Chondrocyte (in vitro differentiated cells): Measurements from ENCODE around the gene DHRS4. TPM values are rescaled to one million over a fixed set of nuclear protein-coding genes. Genes with fewer than 3 reads are reported as not detected.
"Not testable (repeated sequence)": the region's sequence is repeated elsewhere in the genome, so short reads cannot be mapped to it uniquely, and the experiment has no call there.

Experiments used
- DNase-seq: peaks from one replicate; pipeline ENCODE4 v3.0.0; 2021; ENCODE audit warnings: mixed read lengths, low spot score
- H3K27ac Mint-ChIP-seq: one replicate; pipeline ENCODE4 v1.8.0; 2021; ENCODE audit warnings: mild to moderate bottlenecking, moderate library complexity, mixed read lengths; ENCODE audit not compliant: unreplicated experiment
- H3K27me3 Mint-ChIP-seq: 2 replicates; pipeline ENCODE4 v1.8.0; 2021; ENCODE audit warnings: low read depth, mixed read lengths
- H3K36me3 Mint-ChIP-seq: 2 replicates; pipeline ENCODE4 v1.8.0; 2021; ENCODE audit warnings: low read depth, mixed read lengths
- H3K4me1 Mint-ChIP-seq: 2 replicates; pipeline ENCODE4 v1.8.0; 2021; ENCODE audit warnings: low read depth, mild to moderate bottlenecking, mixed read lengths
- H3K4me3 Mint-ChIP-seq: one replicate; pipeline ENCODE4 v1.8.0; 2021; ENCODE audit warnings: mild to moderate bottlenecking, moderate library complexity, mixed read lengths; ENCODE audit not compliant: unreplicated experiment
- H3K9me3 Mint-ChIP-seq: 2 replicates; pipeline ENCODE4 v1.8.0; 2021; ENCODE audit warnings: low read depth, mixed read lengths
- CTCF ChIP-seq: fragments of 200-600 bp; sonication (generic); IDR thresholded peaks from 2 replicates; pipeline ENCODE4 v1.5.0; 2021; ENCODE audit warnings: antibody characterized with exemption, mild to moderate bottlenecking, moderate library complexity
- total RNA-seq: library from RNA; stranded (reverse); gene quantifications from 3 replicates; pipeline ENCODE4 v1.2.1, GENCODE V29; 2021

The DHRS4 gene
- total RNA-seq, 1 donor from 2014 or later, result 16.9 TPM

- Mint-ChIP-seq H3K4me3 (no peak overlapping the region), H3K4me1 (no peaks in the 10 kb centered on the region), H3K36me3 (no peaks in the 10 kb centered on the region), H3K27me3 (no peaks in the 10 kb centered on the region), H3K27ac (no peak overlapping the region), H3K9me3 (no peaks in the 10 kb centered on the region)
- DNase-seq, result no peak
- TF ChIP-seq CTCF, result no peak
Observed at GRCh38 chr14:24011051-24011450, 57.5 kb downstream of the DHRS4 start.

GRCh38 chr14:24012726-24013273, 59.2 kb downstream of the DHRS4 start:
- H3K36me3 Mint-ChIP-seq, H3K4me3 Mint-ChIP-seq, H3K9me3 Mint-ChIP-seq, DNase-seq, H3K27me3 Mint-ChIP-seq, H3K4me1 Mint-ChIP-seq: not testable (repeated sequence)
- peak overlapping the region; percentile 4 for H3K27ac Mint-ChIP-seq

GRCh38 chr14:24013654-24014514, 60.3 kb downstream of the DHRS4 start:
- Mint-ChIP-seq H3K36me3 (peaks cover 4% of the 10 kb centered on the region), H3K4me1 (no peaks in the 10 kb centered on the region), H3K27me3 (peaks cover 3% of the 10 kb centered on the region), H3K9me3 (peaks cover 12% of the 10 kb centered on the region), H3K4me3 (no peak overlapping the region), H3K27ac (no peak overlapping the region)
- TF ChIP-seq CTCF, result peak; percentile 92
- DNase-seq, result no peak

- DNase-seq, H3K27ac Mint-ChIP-seq, H3K4me1 Mint-ChIP-seq, H3K27me3 Mint-ChIP-seq, H3K4me3 Mint-ChIP-seq, H3K36me3 Mint-ChIP-seq: not testable (repeated sequence)
- H3K9me3 Mint-ChIP-seq, result peaks cover 21% of the 10 kb centered on the region
Observed at GRCh38 chr14:24015745-24016144, 62.2 kb downstream of the DHRS4 start.

Other genes starting within 250 kb of the DHRS4 start
- gene DHRS4L2, start 35.2 kb downstream of the DHRS4 start, total RNA-seq, result 11.9 to 17.7 TPM (median 13.9 TPM) in 3 replicates
- 0.34 to 0.60 TPM (median 0.54 TPM) in 3 replicates for gene CARMIL3, start 98.2 kb downstream of the DHRS4 start, total RNA-seq
- not detected in 3 replicates for gene CPNE6, start 117.8 kb downstream of the DHRS4 start, total RNA-seq
- gene PCK2, start 140.5 kb downstream of the DHRS4 start, total RNA-seq, result 18.7 to 126 TPM (median 118 TPM) in 3 replicates
- gene DCAF11, start 161.0 kb downstream of the DHRS4 start, total RNA-seq, result 30.7 to 41.5 TPM (median 32.9 TPM) in 3 replicates
- gene NRL, start 161.2 kb downstream of the DHRS4 start, total RNA-seq, result 1.2 to 1.6 TPM (median 1.3 TPM) in 3 replicates
- gene FITM1, start 176.9 kb downstream of the DHRS4 start, total RNA-seq, result 0.27 TPM in 1 of 3 replicates, not detected in the others
- gene PSME1, start 182.4 kb downstream of the DHRS4 start, total RNA-seq, result 59.2 to 76.1 TPM (median 64.9 TPM) in 3 replicates
- gene EMC9, start 187.8 kb downstream of the DHRS4 start, total RNA-seq, result 14.0 to 15.3 TPM (median 14.8 TPM) in 3 replicates
- gene PSME2, start 192.8 kb downstream of the DHRS4 start, total RNA-seq, result 53.6 to 78.7 TPM (median 59.7 TPM) in 3 replicates
- 38.8 to 50.6 TPM (median 45.8 TPM) in 3 replicates for gene RNF31, start 193.7 kb downstream of the DHRS4 start, total RNA-seq
- 28.9 to 38.4 TPM (median 37.8 TPM) in 3 replicates for gene IRF9, start 207.5 kb downstream of the DHRS4 start, total RNA-seq
- gene REC8, start 218.3 kb downstream of the DHRS4 start, total RNA-seq, result 4.4 to 7.9 TPM (median 5.0 TPM) in 3 replicates
- 26.7 to 46.2 TPM (median 27.4 TPM) in 3 replicates for gene IPO4, start 235.0 kb downstream of the DHRS4 start, total RNA-seq
- 60.3 to 92.0 TPM (median 61.0 TPM) in 3 replicates for gene TM9SF1, start 241.7 kb downstream of the DHRS4 start, total RNA-seq